Measurements from ENCODE around the gene RFC2.

Gene RFC2

DNA sequence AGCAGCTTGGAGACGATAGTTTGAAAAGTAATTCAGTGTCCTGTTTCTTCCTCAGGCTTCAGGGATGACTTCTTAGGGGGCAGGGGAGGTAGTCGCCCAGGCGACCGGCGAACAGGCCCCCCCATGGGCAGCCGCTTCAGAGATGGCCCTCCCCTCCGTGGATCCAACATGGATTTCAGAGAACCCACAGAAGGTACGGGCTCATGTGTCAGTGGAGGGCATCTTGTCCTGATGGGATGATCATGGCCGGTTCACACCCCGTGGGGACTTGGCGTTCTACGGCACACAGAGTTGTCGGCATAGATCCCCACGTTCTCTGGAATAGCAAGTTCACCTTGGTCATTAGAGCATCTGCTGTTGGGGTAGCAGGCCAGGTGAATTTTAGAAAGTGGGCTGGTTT lies 59.5 kb downstream of the RFC2 start:
- TF ChIP-seq, protein P1, sequence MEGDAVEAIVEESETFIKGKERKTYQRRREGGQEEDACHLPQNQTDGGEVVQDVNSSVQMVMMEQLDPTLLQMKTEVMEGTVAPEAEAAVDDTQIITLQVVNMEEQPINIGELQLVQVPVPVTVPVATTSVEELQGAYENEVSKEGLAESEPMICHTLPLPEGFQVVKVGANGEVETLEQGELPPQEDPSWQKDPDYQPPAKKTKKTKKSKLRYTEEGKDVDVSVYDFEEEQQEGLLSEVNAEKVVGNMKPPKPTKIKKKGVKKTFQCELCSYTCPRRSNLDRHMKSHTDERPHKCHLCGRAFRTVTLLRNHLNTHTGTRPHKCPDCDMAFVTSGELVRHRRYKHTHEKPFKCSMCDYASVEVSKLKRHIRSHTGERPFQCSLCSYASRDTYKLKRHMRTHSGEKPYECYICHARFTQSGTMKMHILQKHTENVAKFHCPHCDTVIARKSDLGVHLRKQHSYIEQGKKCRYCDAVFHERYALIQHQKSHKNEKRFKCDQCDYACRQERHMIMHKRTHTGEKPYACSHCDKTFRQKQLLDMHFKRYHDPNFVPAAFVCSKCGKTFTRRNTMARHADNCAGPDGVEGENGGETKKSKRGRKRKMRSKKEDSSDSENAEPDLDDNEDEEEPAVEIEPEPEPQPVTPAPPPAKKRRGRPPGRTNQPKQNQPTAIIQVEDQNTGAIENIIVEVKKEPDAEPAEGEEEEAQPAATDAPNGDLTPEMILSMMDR (IDR thresholded peaks at IDR 0.05; ENCODE audit: control extremely low read depth, extremely low read depth, low read depth, missing control alignments): no peak
- CTCF ChIA-PET: interaction anchor here (0.8 to 4.4 kb wide), 4 partner anchors 9 to 168 kb away, joined by 3 to 39 read pairs (median 18); no protein-coding TSS in a partner anchor
- POLR2A ChIA-PET: interaction anchor here (2.1 kb wide), 1 partner anchor 12 kb away, joined by 7 read pairs; no protein-coding TSS in a partner anchor

DNA sequence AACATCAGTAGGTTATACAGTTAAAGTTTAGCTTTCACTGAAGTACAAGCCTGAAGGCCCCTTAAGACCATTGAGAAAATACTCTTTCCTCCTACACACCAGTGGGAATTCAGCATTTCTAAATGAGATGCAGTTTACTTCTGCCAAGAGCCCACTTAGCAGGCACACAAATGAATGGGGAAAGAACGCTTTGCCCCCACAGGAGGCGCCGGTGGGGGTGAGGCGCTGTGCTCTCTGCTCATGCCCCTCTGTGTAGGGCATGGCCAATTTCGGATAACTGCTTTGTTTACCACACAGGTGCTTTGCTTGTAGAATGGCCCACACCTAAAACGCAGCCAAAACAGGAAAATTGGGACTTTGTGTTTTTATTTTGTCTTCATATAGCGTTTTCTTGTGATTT lies 60.3 kb downstream of the RFC2 start:
- TF ChIP-seq, protein P1 (IDR thresholded peaks at IDR 0.05; ENCODE audit: control extremely low read depth, extremely low read depth, low read depth, missing control alignments): no peak
- ChIA-PET POLR2A (interaction anchor here (2.1 kb wide), 1 partner anchor 11 kb away, joined by 7 read pairs; no protein-coding TSS in a partner anchor), CTCF (interaction anchor here (0.8 to 4.4 kb wide), 9 partner anchors 9 to 207 kb away, joined by 3 to 39 read pairs (median 6); partner anchors contain the start of gene EIF4H)
- DNase-seq (ENCODE audit: extremely low spot score): no peak

More for the DNA sequence above, 59.5 kb downstream of the RFC2 start:
- no peak for DNase-seq (ENCODE audit: extremely low spot score)

- CTCF ChIA-PET: interaction anchor here (1.0 to 4.4 kb wide), 9 partner anchors 8 to 208 kb away, joined by 4 to 39 read pairs (median 6); partner anchors contain the start of gene EIF4H
- TF ChIP-seq, protein P1 (IDR thresholded peaks at IDR 0.05; ENCODE audit: control extremely low read depth, extremely low read depth, low read depth, missing control alignments): no peak
- POLR2A ChIA-PET: interaction anchor here (0.6 to 2.1 kb wide), 4 partner anchors 10 to 60 kb away, joined by 3 to 7 read pairs (median 4); no protein-coding TSS in a partner anchor
- DNase-seq (ENCODE audit: extremely low spot score): no peak
Observed at GRCh38 chr7:74193054-74193453, 61.1 kb downstream of the RFC2 start.

GRCh38 chr7:74191231-74191630 lies 63.0 kb downstream of the RFC2 start:
- TF ChIP-seq, protein P1 (IDR thresholded peaks at IDR 0.05; ENCODE audit: control extremely low read depth, extremely low read depth, low read depth, missing control alignments): no peak
- CTCF ChIA-PET: interaction anchor here (0.7 to 4.4 kb wide), 9 partner anchors 8 to 210 kb away, joined by 3 to 39 read pairs (median 4); no protein-coding TSS in a partner anchor
- DNase-seq (ENCODE audit: extremely low spot score): no peak
- POLR2A ChIA-PET: interaction anchor here (0.9 kb wide), 1 partner anchor 8 kb away, joined by 3 read pairs; no protein-coding TSS in a partner anchor

DNA sequence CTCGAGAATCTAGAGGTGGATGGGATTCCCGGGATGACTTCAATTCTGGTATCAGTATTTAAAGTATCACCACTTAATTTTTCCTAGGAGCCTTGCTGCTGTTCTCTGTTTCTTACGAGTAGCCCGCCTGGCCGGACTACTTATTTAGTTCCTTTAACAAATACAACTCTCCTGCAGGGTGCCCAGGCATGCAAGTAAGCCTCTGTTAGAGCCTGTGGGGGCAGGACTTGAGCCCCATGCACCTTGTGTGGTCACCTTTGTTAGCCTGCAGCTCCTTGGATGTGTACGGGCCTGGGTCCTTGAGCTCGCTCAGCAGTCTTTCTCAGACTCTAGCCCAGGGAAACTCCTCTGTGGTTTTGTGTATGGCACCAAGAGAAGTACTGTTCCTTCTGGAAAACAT lies 63.9 kb downstream of the RFC2 start:
- POLR2A ChIA-PET: interaction anchor here (0.7 kb wide), 1 partner anchor 16 kb away, joined by 10 read pairs; no protein-coding TSS in a partner anchor
- DNase-seq (ENCODE audit: extremely low spot score): no peak
- TF ChIP-seq, protein P1 (IDR thresholded peaks at IDR 0.05; ENCODE audit: control extremely low read depth, extremely low read depth, low read depth, missing control alignments): no peak
- CTCF ChIA-PET: interaction anchor here (1.1 to 2.8 kb wide), 6 partner anchors 9 to 211 kb away, joined by 3 to 13 read pairs (median 6); no protein-coding TSS in a partner anchor

GRCh38 chr7:74187915-74188675 lies 66.1 kb downstream of the RFC2 start:
- TF ChIP-seq, protein P1 (IDR thresholded peaks at IDR 0.05; ENCODE audit: control extremely low read depth, extremely low read depth, low read depth, missing control alignments): no peak
- ChIA-PET CTCF (interaction anchor here (2.6 kb wide), 1 partner anchor 18 kb away, joined by 13 read pairs; no protein-coding TSS in a partner anchor), POLR2A (no interaction called here)
- DNase-seq (ENCODE audit: extremely low spot score): no peak
